DMS153 (cell line): ENCODE results near the gene RAB18.
"Not testable (repeated sequence)": the region's sequence is repeated elsewhere in the genome, so short reads cannot be mapped to it uniquely, and the experiment has no call there.

Experiments used
- DNase-seq: peaks from one replicate; lab custom pipeline; 2025; lab: John Stamatoyannopoulos, UW

RAB18 gene

DNA sequence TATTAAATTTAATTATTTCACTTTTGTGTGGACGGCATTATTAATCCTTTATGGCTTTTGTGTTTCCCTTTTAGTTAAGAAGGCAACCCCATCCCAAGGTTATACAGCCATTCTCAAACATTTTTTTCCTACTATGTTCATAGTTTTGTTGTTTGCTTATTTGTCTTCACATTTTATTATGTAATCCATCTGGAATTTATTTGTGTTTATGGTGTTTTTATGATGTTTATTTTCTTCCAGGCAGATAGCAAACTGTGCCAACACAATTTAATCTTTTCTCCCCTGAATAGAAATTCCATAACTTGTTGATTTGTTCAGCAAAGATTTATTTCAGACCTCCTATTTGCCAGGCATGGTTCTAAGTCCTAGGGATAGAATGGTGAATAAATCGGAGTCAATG is 42.9 kb downstream of the RAB18 start:
- no peak for DNase-seq

DNA sequence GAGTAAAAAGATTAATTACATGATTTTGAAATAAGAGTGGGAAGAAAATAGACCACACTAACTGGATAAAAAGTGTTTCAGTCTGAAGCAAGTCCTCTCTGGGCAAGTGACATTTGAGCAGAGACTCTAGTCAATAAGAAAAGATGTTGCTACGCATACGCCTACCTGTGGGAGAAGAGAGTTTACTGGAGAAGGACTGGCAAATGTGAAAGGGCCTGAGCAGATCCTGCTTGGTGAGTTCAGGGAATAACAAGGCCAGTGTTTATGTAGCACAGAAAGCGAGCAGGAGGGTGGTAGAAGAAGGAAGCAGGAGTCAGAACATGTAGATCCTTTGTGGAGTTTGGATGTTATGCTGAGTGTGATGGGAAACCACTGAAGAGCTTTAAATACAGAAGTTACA is 43.4 kb downstream of the RAB18 start:
- DNase-seq = no peak

DNA sequence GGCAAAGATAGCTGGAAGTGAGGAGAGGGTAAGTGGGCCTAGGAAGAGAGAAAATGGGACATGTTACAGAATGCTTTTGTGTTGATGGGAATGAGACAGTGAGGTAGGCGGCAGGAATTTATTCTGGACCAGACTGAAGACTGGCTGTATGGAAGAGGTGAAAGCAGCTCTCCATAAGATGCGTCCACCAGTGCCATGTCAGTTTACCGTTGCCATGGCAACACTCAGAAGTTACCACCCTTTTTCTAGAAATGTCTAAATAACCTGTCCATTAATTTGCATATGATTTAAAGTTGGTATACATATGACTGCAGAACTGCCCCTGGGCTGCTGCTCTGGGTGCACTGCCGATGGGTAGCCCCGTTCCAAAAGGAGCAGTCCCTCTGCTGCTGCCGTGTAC is 46.7 kb downstream of the RAB18 start:
- no peak for DNase-seq

DNA sequence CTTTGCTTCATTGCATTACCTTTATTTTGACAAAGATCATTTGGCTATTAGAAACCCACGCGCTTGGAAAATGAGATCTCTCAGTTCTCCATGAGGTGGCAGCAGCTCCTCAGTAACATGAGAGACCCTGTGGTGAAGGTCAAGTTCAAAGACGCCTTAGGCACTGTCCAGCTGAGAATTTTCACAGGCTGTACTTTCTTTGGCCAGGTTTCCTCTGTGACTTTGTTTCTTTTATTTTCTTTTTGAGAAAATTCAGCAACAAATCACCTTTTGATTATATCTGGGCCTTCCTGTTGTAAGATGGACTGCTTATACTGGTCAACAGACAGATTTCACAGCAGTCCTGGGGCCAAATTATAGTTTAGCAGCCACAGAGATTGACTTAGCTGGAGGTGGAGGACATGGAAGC is 54.5 kb downstream of the RAB18 start:
- no peak for DNase-seq

DNA sequence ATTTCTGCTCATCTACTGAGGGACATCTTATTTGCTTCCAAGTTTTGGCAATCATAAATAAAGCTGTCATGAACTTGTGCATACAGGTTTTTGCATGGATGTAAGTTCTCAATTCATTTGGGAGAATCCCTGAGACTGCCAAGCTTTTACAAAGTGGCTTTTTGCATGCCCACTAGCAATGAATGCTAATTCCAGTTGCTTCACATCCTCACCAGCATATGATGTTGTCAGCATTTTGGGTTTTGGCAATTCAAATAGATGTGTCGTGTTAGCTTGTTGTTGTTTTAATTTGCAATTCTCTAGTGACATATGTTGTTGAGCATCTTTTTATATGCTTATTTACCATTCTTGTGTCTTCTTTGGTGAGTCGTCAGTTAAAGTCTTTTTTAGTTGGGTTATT is 57.2 kb downstream of the RAB18 start:
- no peak for DNase-seq

DNA sequence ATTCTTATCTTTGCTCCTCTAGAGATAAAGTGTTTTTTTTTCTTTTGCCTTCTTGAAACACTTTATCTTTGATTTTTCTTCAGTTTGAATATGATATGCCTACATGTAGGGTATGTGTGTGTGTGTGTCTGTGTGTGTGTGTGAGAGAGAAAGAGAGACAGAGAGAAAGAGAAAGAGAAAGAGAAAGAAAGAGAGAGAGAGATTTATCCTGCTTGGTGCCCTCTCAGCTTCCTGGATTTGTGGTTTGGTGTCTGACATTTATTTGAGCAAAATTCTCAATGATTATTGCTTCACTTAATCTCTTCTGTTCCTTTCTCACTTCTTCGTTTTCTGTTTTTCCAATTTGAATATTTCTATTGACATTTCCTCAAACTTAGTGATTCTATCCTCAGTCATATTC is 60.3 kb downstream of the RAB18 start:
- no peak for DNase-seq

DNA sequence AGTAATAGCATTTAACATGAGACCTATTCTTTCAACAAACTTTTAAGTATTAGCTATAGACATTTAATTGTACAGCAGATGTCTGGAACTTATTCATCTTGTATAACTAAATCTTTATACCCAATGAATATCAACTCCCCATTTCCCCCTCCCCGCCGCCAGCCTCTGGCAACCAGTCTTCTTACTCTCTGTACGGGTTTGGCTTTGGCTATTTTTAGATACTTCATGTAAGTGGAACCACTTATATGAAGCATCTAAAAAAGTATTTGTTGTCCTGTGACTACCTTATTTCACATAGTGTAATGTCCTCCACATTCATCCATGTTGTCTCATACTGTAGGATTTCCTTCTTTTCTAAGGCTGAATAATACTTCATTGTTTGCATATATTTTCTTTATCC is 60.8 kb downstream of the RAB18 start:
- DNase-seq = no peak

DNA sequence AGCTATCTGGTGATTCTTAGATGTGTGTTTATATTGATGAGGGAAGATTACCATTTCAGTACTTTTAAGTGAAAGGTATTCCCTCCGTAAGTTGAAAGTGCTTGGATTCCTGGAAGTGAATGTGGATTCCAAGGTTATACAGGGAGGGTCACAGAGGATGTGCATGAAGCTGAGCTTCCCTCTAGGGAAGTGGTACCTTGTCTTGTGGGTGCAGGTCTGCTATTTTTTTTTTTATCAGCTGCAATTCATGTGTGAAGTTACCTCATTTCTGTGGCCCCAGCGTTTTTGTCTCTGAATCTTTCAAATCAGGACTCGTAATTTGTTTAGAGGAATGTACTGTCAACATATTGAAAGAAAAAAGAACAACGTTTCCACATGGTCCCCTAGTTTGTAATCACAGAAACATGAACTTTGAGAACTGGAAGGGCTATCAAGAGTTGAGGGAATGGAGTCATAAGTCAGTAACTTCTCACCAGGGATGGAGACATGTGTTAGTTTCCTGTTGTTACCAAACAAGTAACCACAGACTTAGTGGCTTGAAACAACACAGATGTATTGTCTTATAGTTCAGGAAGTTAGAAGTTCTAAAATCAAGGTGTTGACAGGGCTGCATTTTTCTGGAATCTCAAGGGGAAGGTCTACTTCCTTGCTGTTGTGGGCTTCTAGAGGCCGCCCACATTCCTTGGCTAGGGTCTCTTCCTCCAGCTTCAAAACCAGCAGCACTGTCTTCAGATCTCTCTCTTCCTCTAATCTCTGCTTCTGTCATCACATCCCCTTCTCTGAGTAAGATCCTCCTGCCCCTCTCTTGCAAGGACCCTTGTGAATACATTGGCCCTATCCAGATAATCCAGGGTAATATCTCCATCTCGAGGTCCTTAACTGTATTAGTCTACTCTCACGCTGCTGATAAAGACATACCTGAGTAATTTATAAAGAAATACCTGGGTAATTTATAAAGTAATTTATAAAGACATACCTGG is 64.4 kb downstream of the RAB18 start:
- no peak for DNase-seq

DNA sequence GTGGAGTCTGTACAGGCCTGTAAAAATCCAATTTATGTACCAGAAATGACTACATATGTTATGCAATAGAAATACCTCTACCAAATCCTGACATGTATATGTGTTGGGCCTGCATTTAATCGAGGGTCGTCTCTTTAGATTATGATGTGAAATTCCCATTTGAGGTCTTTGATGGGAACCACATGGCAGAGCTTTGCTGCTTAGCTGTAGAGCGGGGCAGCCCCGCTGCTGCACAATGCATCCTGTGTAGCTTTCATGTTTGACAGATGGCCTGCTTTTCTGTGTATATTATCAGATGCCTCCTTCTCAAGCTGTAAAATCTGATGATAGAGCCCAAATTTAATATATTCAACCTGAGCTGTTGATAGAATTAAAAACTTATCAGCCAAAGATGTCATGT is 65.8 kb downstream of the RAB18 start:
- DNase-seq = no peak

DNA sequence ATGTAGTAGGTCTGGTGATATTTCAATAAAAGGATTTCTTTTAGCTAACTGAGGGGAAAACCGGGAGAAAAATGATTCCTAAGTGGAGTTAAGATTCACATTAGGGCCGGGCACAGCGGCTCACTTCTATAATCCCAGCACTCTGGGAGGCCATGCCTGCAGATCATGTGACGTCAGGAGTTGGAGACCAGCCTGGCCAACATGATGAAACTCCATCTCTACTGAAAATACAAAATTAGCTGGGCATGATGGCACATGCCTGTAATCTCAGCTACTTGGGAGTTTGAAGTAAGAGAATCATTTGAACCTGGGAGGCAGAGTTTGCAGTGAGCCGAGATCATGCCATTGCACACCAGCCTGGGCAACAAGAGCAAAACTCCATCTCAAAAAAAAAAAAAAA is 72.9 kb downstream of the RAB18 start:
- DNase-seq = not testable (repeated sequence)

DNA sequence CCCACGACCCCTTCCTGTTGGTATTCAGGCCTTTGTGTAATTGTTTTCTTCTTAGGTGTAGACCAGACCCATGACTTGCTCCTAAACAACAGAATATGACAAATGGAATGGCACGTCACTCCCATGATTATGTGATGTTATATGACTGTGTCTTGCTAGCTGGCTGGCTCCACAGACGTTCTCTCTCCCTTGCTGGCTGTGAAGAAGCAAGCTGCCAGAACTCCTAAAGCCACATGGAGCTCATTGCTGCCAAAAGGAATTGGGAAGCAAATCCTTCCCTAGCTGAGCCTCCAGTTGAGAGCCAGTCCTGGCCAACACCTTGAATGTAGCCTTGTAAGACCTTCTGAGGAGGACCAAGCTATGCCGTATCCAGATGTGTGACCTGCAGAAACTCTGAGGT is 74.2 kb downstream of the RAB18 start:
- no peak for DNase-seq

DNA sequence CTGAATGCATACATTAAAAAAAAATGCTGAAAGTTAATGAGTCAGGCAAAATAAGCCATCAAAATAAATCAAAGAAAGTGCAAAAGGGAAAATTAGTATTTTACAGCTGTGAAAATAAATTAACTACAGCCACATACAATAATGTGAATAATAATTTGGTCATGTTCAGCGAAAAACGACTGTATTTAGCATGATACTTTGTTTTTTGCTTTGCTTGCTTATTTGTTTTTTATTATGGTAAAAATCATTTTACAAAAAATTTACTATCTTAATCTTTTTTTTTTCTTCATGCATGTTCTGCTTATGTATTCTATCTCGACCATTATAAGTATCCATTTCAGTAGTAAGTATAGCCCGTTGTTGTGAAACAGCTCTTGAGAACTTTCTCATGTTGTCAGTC is 77.1 kb downstream of the RAB18 start:
- DNase-seq = no peak

DNA sequence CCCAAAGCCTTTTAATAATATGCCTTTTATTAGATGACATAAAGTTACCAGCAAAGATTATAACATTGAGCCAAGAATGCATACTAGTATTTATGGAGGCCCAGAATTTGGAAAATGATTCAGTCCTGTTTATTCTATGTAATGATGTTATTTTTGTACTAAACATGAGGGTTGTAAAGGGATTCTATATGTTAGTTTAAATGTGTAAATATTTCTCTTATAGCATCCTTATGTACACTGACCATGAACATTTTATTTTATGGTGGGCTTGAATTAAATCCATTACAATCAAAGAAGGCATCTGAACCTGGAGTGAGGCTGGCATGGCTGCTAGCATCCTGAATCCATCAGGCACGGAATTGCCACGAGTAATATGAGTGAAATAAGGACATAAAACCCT is 80.2 kb downstream of the RAB18 start:
- no peak for DNase-seq
